Stimulated activated CD8-positive, alpha-beta memory T cell treated with anti-CD3 and anti-CD28 coated beads, Interleukin-4, amount 100 ng/mL, for 4 hours (primary cell): ENCODE results near the gene RXFP2.

Source experiments
- DNase-seq, 2 donors: peaks; one replicate each; pipeline ENCODE4 v3.0.0-alpha.2; 2020; ENCODE audit warnings: low read depth in 2 of 2, low spot score in 1 of 2

Gene RXFP2

DNA sequence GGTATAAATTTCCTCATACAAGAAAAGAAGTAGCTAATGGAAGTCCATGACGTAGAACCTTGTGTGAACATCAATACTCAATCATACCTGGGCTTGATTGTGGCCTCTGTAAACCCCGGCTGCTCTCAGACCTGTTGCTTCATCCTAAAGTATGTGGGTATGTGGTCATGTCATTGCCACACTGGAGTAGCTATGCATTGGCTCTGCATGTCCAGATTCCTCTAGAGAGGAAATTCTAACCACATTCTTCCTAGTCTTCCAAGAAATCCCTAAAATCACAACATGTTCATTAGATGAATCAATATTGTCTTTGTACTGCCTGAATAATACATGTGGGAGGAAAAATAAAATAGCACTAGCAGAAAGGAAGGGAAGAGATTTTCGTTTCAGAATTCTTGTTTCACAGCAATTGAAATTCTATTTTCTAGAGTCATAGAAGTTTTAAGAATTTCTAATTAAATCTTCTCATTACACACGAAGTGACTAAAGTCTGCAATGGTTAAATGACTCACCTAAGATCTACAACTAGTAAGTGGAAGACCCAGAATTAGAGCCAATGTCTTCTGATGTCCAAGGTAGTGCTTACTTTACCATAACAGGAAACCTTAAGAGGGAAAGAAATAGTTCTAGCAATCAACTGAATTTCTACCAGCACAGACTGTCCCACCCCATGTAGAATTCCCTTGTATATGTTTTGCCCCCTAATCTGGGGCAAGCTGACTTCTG is 28.0 kb downstream of the RXFP2 start:
- no peak for DNase-seq

GRCh38 chr13:31768351-31768750 is 29.0 kb downstream of the RXFP2 start:
- DNase-seq: no peak

GRCh38 chr13:31769575-31769974 is 30.2 kb downstream of the RXFP2 start:
- no peak for DNase-seq

- DNase-seq: no peak
Measured at GRCh38 chr13:31772231-31772630, 32.9 kb downstream of the RXFP2 start.

- DNase-seq: no peak
Measured at GRCh38 chr13:31773538-31773937, 34.2 kb downstream of the RXFP2 start.

GRCh38 chr13:31774186-31774750 is 34.9 kb downstream of the RXFP2 start:
- DNase-seq: no peak

- no peak for DNase-seq
Measured at GRCh38 chr13:31775148-31775547, 35.8 kb downstream of the RXFP2 start.

GRCh38 chr13:31775686-31776085 is 36.4 kb downstream of the RXFP2 start:
- DNase-seq: no peak

DNA sequence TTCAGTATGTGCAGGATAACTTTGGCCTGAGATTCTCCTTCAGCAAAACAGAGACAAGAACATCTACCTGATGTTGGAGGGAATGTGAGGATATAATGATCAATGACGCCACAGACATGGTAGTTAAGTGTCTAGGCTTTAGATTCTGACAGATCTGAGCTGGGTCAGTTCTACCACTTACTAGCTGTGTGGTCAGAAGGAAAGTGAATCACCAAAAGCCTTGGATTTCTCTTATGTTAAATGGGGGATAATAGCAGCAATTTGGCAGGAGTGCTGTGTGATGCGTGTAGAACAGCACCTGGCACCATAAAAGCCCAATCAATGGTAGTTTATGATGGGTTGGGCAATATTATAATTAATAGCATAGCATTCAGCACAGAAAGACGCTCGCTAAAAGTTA is 41.7 kb downstream of the RXFP2 start:
- no peak for DNase-seq

DNA sequence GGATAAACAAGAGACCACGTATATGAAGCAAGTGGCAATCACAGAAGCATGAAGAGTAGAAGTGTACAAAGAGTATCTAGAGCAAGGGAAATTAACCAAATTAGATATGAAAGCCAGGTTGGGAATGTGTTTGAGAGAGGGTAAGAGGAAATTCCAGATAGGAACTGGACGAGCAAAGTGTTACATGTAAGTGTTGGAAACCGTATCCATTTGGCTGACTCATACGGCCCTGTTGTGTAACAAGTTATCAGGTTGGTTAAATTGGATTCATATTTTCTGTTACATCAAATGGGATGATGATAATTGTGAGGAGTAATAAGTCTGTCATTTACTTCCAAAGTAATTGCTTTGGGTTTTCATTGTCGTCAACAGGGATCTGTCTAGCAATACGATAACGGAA is 46.7 kb downstream of the RXFP2 start:
- DNase-seq: no peak

GRCh38 chr13:31790992-31791391 is 51.7 kb downstream of the RXFP2 start:
- DNase-seq: no peak

DNA sequence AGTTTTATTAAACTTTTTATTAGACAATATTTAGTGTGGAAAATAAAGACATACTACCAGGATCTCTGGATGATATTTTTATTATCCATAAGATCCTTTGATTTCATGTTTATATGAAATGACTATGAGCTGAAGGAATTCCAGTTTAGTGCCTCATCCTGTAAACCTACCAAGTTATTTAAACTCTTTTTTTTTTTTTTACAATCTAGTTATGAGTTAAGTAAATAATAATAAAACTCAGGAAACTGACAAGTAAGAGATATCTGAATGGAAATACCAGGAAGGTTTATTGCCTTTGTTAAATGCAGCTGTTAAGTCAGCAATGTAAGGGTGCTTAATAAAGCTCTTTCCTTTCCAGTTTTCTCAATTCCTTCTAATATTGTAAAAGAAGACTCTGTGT is 53.9 kb downstream of the RXFP2 start:
- no peak for DNase-seq

DNA sequence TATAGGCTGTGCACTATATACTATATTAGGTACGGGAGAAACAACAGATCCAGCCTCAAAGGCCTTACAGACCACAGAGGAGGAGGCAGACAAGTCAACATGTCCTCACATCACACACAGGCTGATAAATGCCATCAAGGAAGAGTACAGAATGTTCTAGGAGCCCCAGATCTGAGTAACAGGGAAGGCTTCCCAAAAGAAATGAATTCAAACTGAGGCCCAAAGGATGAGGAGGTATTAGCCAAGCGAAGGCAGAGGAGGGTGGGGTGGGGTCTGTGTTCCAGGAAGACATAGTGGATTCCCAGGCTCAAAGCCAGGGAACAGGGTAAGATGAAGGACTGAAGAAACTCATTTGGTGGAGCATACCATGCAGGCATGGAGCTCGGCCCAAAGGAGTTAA is 55.1 kb downstream of the RXFP2 start:
- no peak for DNase-seq

DNA sequence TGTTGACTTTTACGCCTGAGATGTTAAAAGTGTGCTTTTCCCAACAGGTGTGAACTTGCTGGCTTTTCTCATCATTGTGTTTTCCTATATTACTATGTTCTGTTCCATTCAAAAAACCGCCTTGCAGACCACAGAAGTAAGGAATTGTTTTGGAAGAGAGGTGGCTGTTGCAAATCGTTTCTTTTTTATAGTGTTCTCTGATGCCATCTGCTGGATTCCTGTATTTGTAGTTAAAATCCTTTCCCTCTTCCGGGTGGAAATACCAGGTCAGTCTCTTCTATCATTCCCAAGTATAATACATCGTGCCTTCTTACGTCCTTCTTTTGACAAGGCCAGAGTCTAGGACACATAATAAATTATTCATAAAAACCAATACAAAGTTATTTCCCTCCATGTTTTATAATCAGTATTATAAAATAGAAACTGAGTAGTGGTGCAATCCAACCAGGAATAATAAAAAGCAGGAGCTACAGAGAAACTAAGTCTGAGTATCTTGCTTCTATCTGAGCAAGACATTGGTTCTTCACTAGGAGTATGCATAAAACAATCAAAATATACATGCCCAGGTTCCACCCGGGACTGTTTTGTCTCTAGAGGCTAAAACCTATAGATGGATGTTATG is 57.9 kb downstream of the RXFP2 start:
- DNase-seq: no peak

- no peak for DNase-seq
Measured at GRCh38 chr13:31798189-31798588, 58.9 kb downstream of the RXFP2 start.

DNA sequence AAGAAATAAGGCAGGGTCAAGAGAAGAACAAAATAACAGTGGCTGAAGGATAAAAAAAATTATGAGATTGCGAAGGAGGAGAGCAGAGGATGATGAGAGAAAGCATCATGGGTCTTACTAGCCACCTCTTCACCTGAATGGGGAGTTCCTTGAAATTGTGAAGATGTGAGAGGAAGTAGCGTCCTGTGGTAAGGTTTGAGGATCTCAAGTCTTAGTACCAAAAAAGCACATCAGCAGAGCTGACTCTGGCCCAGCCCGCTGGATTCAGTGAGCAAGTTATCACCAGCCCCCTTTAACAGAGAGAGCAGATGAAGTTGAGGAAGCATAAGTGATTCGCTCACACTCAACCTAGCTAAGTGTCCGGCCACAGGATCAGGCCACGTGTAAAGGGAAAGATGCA is 61.8 kb downstream of the RXFP2 start:
- no peak for DNase-seq

GRCh38 chr13:31803311-31803710 is 64.0 kb downstream of the RXFP2 start:
- no peak for DNase-seq

DNA sequence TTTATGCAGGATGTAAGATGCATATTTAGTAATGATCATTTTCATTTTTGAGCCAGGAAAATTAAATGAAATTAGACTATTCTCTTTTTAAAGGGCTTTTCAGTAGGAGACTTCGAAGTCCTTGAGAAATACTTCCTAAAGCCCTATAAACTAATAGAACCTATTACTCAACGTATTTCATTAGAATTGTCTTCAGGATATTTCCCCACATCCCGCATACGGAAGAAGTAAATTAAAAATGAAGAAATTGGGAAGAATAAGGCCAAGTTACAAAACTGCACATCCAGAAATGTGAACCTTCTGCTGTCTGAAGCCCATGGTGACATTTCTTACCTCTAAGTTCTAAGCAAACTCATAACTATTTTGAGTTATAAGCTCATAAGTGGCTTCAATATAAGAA is 66.5 kb downstream of the RXFP2 start:
- DNase-seq: no peak

GRCh38 chr13:31807090-31807541 is 67.8 kb downstream of the RXFP2 start:
- DNase-seq: peak; percentile 1 to 2

DNA sequence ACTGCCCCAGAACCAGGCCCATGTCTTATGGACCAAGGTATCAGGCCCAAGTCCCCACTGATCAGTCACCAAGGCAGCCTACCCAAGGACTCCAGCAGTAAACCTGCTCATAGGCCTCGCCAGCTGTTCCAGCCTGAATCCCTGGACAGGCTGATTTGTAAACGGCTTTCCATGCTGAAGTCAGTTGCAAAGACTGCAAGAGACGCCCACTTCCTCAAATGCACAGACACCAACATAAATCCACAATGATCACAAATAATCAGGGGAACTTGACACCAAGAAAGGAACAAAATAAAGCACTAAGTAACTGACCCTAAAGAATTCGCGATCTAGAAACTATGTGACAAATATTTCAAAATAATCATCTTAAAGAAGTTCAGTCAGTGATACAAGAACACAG is 75.2 kb downstream of the RXFP2 start:
- no peak for DNase-seq

- no peak for DNase-seq
Measured at GRCh38 chr13:31815361-31816144, 76.2 kb downstream of the RXFP2 start.

GRCh38 chr13:31818236-31818635 is 78.9 kb downstream of the RXFP2 start:
- no peak for DNase-seq
